GM12873 (cell line): ENCODE measurements around the gene MDM4.

ENCODE experiments used
- CTCF ChIP-seq: IDR thresholded peaks from 2 replicates; pipeline ENCODE4 v1.5.1; 2012; ENCODE audit warnings: low read depth, mild to moderate bottlenecking, moderate library complexity, low read length, control low read depth; ENCODE audit not compliant: insufficient read depth; ENCODE audit errors: missing control alignments

The MDM4 gene

GRCh38 chr1:204545202-204545601, 29.0 kb downstream of the MDM4 start:
- no peak for TF ChIP-seq CTCF

GRCh38 chr1:204545881-204546280, 29.7 kb downstream of the MDM4 start:
- TF ChIP-seq CTCF: no peak

GRCh38 chr1:204548265-204548664, 32.1 kb downstream of the MDM4 start:
- no peak for TF ChIP-seq CTCF

GRCh38 chr1:204549313-204549712, 33.1 kb downstream of the MDM4 start:
- TF ChIP-seq CTCF: no peak

GRCh38 chr1:204550926-204551325, 34.7 kb downstream of the MDM4 start:
- no peak for TF ChIP-seq CTCF

GRCh38 chr1:204556458-204557052, 40.3 kb downstream of the MDM4 start:
- TF ChIP-seq CTCF: no peak

- TF ChIP-seq CTCF: no peak
These were observed 42.3 kb downstream of the MDM4 start for GRCh38 chr1:204558467-204558866.

GRCh38 chr1:204560590-204561150, 44.5 kb downstream of the MDM4 start:
- TF ChIP-seq CTCF: no peak
